Measurements from ENCODE around the gene TASOR2.

- TF ChIP-seq POLR2AphosphoS5 (IDR thresholded peaks at IDR 0.05; ENCODE audit: low read depth, low read length) (no peak), CTCF (IDR thresholded peaks at IDR 0.05) (no peak), SIN3A (IDR thresholded peaks at IDR 0.05; ENCODE audit: borderline replicate concordance, insufficient read depth, low read depth, low read length) (no peak), TCF7L2 (IDR thresholded peaks at IDR 0.05; ENCODE audit: low read depth, low read length) (no peak)
Observed at GRCh38 chr10:5634918-5635317, 49.7 kb upstream of the TASOR2 start.

Measured in Panc1 (cell line).